HG03108 (cell line): Measurements from ENCODE around the gene WNT8A.

Source experiments
- ATAC-seq: cut with Tn5 transposase; IDR thresholded peaks from one replicate; pipeline ENCODE4 v1.9.1; 2021; ENCODE audit warnings: moderate library complexity; ENCODE audit not compliant: unreplicated experiment

Gene WNT8A

DNA sequence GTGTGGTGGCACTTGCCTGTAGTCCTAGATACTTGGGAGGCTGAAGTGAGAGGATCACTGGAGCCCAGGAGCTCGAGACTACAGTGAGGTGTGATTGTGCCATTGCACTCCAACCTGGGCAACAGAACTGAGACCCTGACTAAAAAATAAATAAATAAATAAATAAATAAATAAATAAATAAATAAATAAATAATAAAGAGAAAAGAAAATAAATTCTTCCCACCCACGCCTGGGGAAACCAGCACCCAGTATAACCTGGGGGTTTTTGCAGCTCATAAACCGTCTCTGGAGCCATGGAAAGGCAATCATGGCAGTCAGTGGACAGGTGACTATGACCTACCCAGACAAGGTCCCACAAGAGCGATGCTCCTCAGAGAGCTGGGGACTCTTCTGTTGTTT is 7.9 kb downstream of the WNT8A start:
- ATAC-seq = no peak

GRCh38 chr5:138092301-138092700 is 8.5 kb downstream of the WNT8A start:
- no peak for ATAC-seq

GRCh38 chr5:138093036-138093435 is 9.2 kb downstream of the WNT8A start:
- no peak for ATAC-seq

- ATAC-seq = no peak
These were observed 11.5 kb downstream of the WNT8A start for GRCh38 chr5:138095100-138095907.

- no peak for ATAC-seq
These were observed 12.5 kb downstream of the WNT8A start for GRCh38 chr5:138096363-138096762.

DNA sequence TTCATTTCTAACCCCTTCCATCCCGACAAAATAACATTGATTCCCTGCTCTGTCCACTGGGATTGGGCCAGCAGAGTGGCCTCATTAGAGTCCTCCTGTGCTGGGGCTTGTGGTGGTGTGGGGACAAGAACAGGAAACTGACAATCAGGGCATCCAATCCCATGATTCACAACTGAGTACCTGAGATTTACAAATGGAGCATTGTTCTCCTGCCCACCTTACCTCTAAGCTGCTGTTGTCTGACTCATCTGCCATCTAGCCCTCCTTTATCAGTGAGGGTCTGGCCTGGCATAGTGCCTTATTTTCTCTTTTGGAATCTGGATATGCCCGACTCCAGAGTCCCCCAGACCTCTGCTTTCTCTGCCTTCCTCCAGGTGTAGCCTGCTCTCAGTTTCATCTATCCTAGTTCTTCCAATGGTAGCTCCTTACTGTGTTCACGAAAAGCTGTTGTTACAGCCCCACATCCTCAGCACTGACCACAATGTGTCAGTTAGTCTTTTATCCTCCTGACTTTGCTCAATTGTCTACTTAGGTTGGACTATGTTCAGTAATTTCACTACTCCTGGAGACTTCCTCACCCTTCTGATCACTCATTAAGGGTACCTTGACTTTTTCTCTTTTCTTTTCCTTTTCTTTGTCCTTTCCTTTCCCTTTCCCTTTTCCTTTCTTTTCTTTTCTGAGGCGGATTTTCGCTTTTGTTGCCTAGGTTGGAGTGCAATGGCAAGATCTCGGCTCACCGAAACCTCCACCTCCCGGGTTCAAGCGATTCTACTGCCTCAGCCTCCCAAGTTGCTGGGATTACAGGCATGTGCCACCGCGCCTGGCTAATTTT is 13.4 kb downstream of the WNT8A start:
- ATAC-seq = no peak

GRCh38 chr5:138102454-138103318 is 18.9 kb downstream of the WNT8A start:
- no peak for ATAC-seq

DNA sequence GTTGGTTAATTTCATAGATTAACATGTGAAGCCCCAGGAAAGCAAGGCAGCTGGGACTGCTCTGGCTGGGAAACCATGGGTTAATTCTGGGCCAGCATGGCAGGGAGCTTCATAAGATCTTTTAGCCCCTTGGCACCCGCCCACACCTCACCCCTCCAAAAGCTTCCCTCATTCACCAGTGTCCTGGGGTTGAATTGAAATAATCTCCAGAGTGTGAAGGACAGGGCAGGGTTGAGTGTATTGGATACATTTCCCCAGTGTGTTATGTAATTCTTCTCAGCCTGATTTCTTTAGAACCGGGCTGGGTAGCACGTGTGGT is 19.4 kb downstream of the WNT8A start:
- ATAC-seq = no peak

GRCh38 chr5:138105709-138106108 is 21.9 kb downstream of the WNT8A start:
- no peak for ATAC-seq

- ATAC-seq = no peak
These were observed 23.4 kb downstream of the WNT8A start for GRCh38 chr5:138107213-138107612.

DNA sequence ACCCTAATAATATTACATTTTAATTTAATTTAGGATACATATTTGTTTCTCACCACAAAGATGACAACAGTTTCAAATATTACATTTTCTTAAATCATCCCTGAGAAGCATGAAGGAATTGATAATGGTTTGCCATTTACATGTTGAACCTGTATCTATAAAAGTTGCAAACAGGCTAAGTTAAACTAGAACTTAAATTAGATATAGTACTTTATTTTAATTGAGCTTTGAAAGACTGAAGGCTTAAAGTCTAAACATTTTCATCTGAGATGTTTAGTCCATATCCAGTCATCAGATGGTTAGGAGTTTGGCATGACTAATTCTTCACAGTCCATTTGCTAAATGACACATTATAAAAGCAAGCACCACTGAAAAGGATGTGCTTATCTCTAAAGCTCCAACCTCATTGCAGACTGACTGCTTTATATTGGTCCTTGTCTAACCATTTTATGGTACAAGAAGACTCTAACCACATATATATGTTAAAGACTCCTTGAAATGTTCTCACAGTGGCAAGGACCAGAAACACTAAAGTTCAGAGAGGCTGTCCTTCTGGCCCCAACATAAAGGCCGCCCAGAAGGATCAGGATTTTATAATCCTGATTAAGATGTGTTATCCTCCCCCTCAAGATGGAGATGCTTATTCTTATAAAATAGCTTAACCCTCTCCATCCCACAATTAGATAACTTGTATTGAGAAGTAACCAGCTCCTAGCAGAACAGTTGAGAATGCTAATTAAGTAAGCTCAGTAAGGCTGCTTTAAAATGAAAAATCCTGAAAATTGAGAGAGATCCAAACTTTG is 25.8 kb downstream of the WNT8A start:
- no peak for ATAC-seq

DNA sequence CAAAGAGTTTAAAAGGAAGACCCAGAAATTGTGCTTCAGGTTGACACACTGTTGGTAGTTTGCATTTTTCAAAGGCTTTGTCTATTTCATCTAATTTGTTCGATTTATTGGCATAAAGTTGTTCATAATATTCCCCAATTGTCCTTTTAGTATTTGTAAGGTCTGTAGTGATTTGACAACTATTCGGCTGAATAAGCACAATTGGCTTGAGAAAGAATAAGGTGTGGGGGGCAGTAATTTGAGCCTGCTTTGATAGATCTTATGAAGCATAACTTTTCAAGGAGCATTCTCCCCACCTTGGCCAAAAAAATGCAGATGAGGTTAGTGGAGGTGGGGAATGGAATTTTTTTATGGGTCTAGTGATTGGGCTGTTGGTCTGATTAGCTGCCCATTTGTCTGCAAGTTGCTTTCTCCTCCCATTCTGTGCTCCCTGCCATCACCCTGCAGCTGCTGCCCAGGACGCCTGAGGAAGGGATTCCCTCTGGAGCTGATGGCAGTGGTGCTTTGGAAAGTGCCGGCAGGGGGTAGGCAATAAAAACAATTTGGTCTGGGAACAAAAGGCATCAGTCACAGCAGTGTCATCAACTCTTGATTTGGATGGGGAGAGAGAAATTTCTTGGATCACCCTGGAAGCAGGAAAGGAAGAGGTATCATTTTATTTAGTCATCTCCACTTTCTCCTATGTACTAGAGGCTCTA is 26.6 kb downstream of the WNT8A start:
- no peak for ATAC-seq

- no peak for ATAC-seq
These were observed 27.3 kb downstream of the WNT8A start for GRCh38 chr5:138111181-138111580.

DNA sequence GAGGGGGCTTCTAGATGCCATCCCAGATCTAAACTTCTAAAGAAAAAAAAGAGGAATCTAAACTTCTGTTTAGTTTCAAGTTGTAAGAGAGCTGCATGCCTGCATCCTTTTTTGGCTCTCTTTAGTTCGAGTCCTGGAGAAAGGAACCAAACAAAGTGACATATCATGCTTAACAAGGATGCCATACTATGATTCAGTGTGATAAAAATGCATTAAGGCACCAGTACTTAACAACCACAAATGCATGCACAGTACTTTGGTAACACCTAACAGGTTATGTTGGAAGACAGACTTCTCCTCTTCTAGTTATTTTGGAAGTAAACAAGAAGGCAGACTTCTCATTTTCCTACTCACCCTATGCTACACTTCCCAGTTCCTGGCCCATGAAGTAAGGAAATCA is 28.1 kb downstream of the WNT8A start:
- ATAC-seq = no peak

- no peak for ATAC-seq
These were observed 31.4 kb downstream of the WNT8A start for GRCh38 chr5:138115254-138115653.

- ATAC-seq = no peak
These were observed 44.5 kb downstream of the WNT8A start for GRCh38 chr5:138128334-138128733.

DNA sequence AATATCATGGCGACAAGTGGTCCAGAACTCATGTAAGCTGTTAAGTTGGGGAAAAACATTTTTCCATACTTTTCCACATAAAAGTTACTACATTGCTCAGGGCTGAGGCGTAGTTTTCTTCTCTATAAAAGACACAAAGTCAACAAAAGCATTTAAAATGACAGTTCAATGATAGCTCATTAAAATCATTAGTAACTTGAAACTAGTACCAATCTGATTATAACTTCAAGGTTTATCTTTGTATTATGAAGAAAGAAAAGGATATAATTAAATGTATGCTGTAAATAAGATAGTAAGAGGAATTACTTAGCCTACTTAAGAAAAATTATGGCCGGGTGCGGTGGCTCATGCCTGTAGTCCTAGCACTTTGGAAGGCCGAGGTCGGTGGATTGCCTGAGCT is 45.5 kb downstream of the WNT8A start:
- no peak for ATAC-seq

- no peak for ATAC-seq
These were observed 48.7 kb downstream of the WNT8A start for GRCh38 chr5:138132543-138132942.

- no peak for ATAC-seq
These were observed 55.3 kb downstream of the WNT8A start, which contains the start of gene NME5 for GRCh38 chr5:138138949-138139780. Gene NME5 (minus strand): TSS chr5:138139428. CDS start chr5:138138780, 648 bp downstream.
